NCI-H1092 (cell line): ENCODE results near the gene GOLGA6L4.
"Not testable (repeated sequence)": the region's sequence is repeated elsewhere in the genome, so short reads cannot be mapped to it uniquely, and the experiment has no call there.

Experiments
- DNase-seq: peaks from one replicate; lab custom pipeline; 2025; lab: John Stamatoyannopoulos, UW

GOLGA6L4 gene

GRCh38 chr15:84235573-84235972 lies at the start of gene GOLGA6L4:
GOLGA6L4 (plus strand) TSS chr15:84235773; CDS start chr15:84235835, 62 bp downstream.
- DNase-seq: not testable (repeated sequence)

GRCh38 chr15:84192982-84193381 lies 42.6 kb upstream of the GOLGA6L4 start:
- not testable (repeated sequence) for DNase-seq

GRCh38 chr15:84195603-84196002 lies 40.0 kb upstream of the GOLGA6L4 start:
- not testable (repeated sequence) for DNase-seq

- not testable (repeated sequence) for DNase-seq
Observed at GRCh38 chr15:84196530-84197188, 38.9 kb upstream of the GOLGA6L4 start.

- DNase-seq: not testable (repeated sequence)
Observed at GRCh38 chr15:84199865-84200264, 35.7 kb upstream of the GOLGA6L4 start.

- not testable (repeated sequence) for DNase-seq
Observed at GRCh38 chr15:84246441-84246840, 10.9 kb downstream of the GOLGA6L4 start.
